B cell (primary cell): ENCODE measurements around the gene MUC6. TPM values are rescaled to one million over a fixed set of nuclear protein-coding genes. Genes with fewer than 3 reads are reported as not detected.

Experiments
- ATAC-seq: fragments of 200-7000 bp; cut with Tn5 transposase; one replicate; pipeline ENCODE4 v1.10.0; 2021; ENCODE audit warnings: low read depth, mild to moderate bottlenecking, moderate number of reproducible peaks, moderate library complexity
- CTCF ChIA-PET: fragments of 350-600 bp; sonication (Branson Sonifier 250); formaldehyde crosslinking; loops from one replicate; lab custom pipeline; 2021; ENCODE audit warnings: antibody characterized with exemption, inconsistent platforms; lab: Charles Lee
- POLR2A ChIA-PET: fragments of 350-600 bp; sonication (Branson Sonifier 250); formaldehyde crosslinking; loops from one replicate; lab custom pipeline; 2021; ENCODE audit warnings: antibody characterized with exemption; lab: Charles Lee
- DNase-seq: peaks from one replicate; pipeline ENCODE4 v3.0.0; 2013
- H2AFZ ChIP-seq: 2 replicates; pipeline ENCODE4 v1.6.1; 2012; ENCODE audit warnings: mild to moderate bottlenecking, low read depth, low read length; ENCODE audit not compliant: insufficient read depth, poor library complexity, severe bottlenecking
- H3K27ac ChIP-seq, 2 donors: 1 replicate in 1 of 2; 2 replicates in 1 of 2; pipeline ENCODE4 v1.5.1; 2012 to 2013; ENCODE audit warnings: low read length in 2 of 2, mild to moderate bottlenecking in 2 of 2, moderate library complexity in 1 of 2
- H3K27me3 ChIP-seq, 4 experiments: fragments of 200-600 bp in 1 of 4; sonication (generic) in 1 of 4; replicated peaks in 1 of 4; 1 replicate in 2 of 4; 2 replicates in 2 of 4; pipeline versions ENCODE4 v1.6.1 to v1.7.0; 2013 to 2016; ENCODE audit warnings: low read length in 3 of 4, mild to moderate bottlenecking in 2 of 4, mixed read lengths in 1 of 4, moderate library complexity in 1 of 4; ENCODE audit not compliant: insufficient read depth in 4 of 4, control insufficient read depth in 3 of 4; ENCODE audit errors: control extremely low read depth in 1 of 4
- H3K36me3 ChIP-seq, 2 experiments: replicated peaks in 1 of 2; 1 replicate in 1 of 2; 2 replicates in 1 of 2; pipeline versions ENCODE4 v1.6.1 to v1.7.1; 2013; ENCODE audit warnings: low read length in 1 of 2; ENCODE audit not compliant: insufficient read depth in 2 of 2, control insufficient read depth in 1 of 2; ENCODE audit errors: control extremely low read depth in 1 of 2, extremely low read depth in 1 of 2
- H3K4me1 ChIP-seq, 2 donors: fragments of 200-600 bp in 1 of 2; sonication (generic) in 1 of 2; 1 replicate in 1 of 2; 2 replicates in 1 of 2; pipeline versions ENCODE4 v1.5.1 to v1.6.1; 2013 to 2017; ENCODE audit warnings: low read length in 2 of 2; ENCODE audit not compliant: control insufficient read depth in 2 of 2, insufficient read depth in 2 of 2
- H3K4me2 ChIP-seq: replicated peaks from 2 replicates; pipeline ENCODE3; 2012; ENCODE audit warnings: mild to moderate bottlenecking, low read depth, low read length; ENCODE audit not compliant: poor library complexity, severe bottlenecking
- H3K4me3 ChIP-seq, 5 experiments: fragments of 200-600 bp in 1 of 5; sonication (generic) in 1 of 5; 1 replicate in 3 of 5; 2 replicates in 2 of 5; pipeline versions ENCODE4 v1.5.1 to v1.7.0; 2011 to 2016; ENCODE audit warnings: low read length in 4 of 5, mild to moderate bottlenecking in 4 of 5, low read depth in 2 of 5, control low read depth in 1 of 5, moderate library complexity in 1 of 5; ENCODE audit not compliant: insufficient read depth in 1 of 5; ENCODE audit errors: control extremely low read depth in 1 of 5, extremely low read depth in 1 of 5
- H3K79me2 ChIP-seq: fragments of 200-600 bp; sonication (generic); one replicate; pipeline ENCODE4 v1.6.0; 2016; ENCODE audit warnings: low read length; ENCODE audit not compliant: control insufficient read depth, insufficient read depth
- H3K9ac ChIP-seq: fragments of 200-600 bp; sonication (generic); 2 replicates; pipeline ENCODE4 v1.6.1; 2017; ENCODE audit warnings: mild to moderate bottlenecking, low read length, moderate library complexity
- H3K9me3 ChIP-seq, 3 donors: one replicate each; pipeline versions ENCODE4 v1.6.1 to v1.7.1; 2013; ENCODE audit warnings: low read length in 2 of 3; ENCODE audit not compliant: control insufficient read depth in 2 of 3, insufficient read depth in 1 of 3; ENCODE audit errors: control extremely low read depth in 1 of 3
- H4K20me1 ChIP-seq: 2 replicates; pipeline ENCODE4 v1.6.0; 2012; ENCODE audit warnings: mild to moderate bottlenecking, low read length; ENCODE audit not compliant: insufficient read depth, control insufficient read depth, poor library complexity, severe bottlenecking
- H3K27ac Mint-ChIP-seq: one replicate; pipeline ENCODE4 v1.8.0; 2021; ENCODE audit warnings: mixed read lengths
- H3K27me3 Mint-ChIP-seq: one replicate; pipeline ENCODE4 v1.8.0; 2021; ENCODE audit warnings: mixed read lengths
- H3K4me1 Mint-ChIP-seq: one replicate; pipeline ENCODE4 v1.8.0; 2021; ENCODE audit warnings: mixed read lengths
- H3K4me3 Mint-ChIP-seq: one replicate; pipeline ENCODE4 v1.8.0; 2021; ENCODE audit warnings: mixed read lengths
- H3K9me3 Mint-ChIP-seq: one replicate; pipeline ENCODE4 v1.8.0; 2022; ENCODE audit warnings: mixed read lengths; ENCODE audit not compliant: insufficient read depth
- EZH2 ChIP-seq: IDR thresholded peaks from 2 replicates; pipeline ENCODE4 v1.6.1; 2012; ENCODE audit warnings: borderline replicate concordance, low read depth, mild to moderate bottlenecking, moderate library complexity, low read length; ENCODE audit not compliant: insufficient read depth, poor library complexity, severe bottlenecking
- WGBS: methylation state at CpG from one replicate; pipeline ENCODE4 v1.1.5; 2013; ENCODE audit warnings: missing lambda C conversion rate; ENCODE audit not compliant: insufficient coverage; 5-methylcytosine and 5-hydroxymethylcytosine counted together
- intact Hi-C: fragments of 100-400 bp; cut with micrococcal nuclease; formaldehyde crosslinking; loops from one replicate; pipeline ENCODE4 v1.10.0; 2022
- polyA plus RNA-seq: library from polyadenylated mRNA; depleted of rRNA; stranded (reverse); fragments of >200 nt; gene quantifications from 2 replicates; pipeline ENCODE4 v1.2.3, GENCODE V29; 2012
- total RNA-seq, 2 donors: library from RNA; stranded (reverse); fragments of 120-200 nt in 1 of 2; gene quantifications; 1 replicate in 1 of 2; 2 replicates in 1 of 2; pipeline versions ENCODE4 v1.2.3 to v1.2.4, GENCODE V29; 2013 to 2022
- TF ChIP-seq, protein P1 (sequence below): fragments of 200-600 bp; IDR thresholded peaks from one replicate; pipeline ENCODE4 v1.8.0; 2022; ENCODE audit warnings: antibody characterized with exemption, mild to moderate bottlenecking

MUC6 gene
- total and polyA plus RNA-seq, 2 donors (not counting 1 experiment from before 2014, with no cell fraction given), result not detected

- Mint-ChIP-seq H3K27ac (no peak overlapping the region), H3K4me1 (no peaks in the 10 kb centered on the region), H3K9me3 (peaks cover 4% of the 10 kb centered on the region), H3K27me3 (no peaks in the 10 kb centered on the region), H3K4me3 (no peak overlapping the region)
- Histone ChIP-seq H4K20me1 (no peaks in the 10 kb centered on the region), H3K9me3 (peaks cover 0 to 2% (median 0%) of the 10 kb centered on the region in 3 donors), H3K4me2 (no peak overlapping the region), H3K4me1 (no peaks in the 10 kb centered on the region), H3K27ac (no peak overlapping the region), H2AFZ (no peak overlapping the region), H3K4me3 (no peak overlapping the region), H3K36me3 (peaks cover 0 to 7% of the 10 kb centered on the region in 2 experiments), H3K9ac (no peak overlapping the region), H3K79me2 (peaks cover 16% of the 10 kb centered on the region), H3K27me3 (no peaks in the 10 kb centered on the region)
- CTCF ChIA-PET, result no interaction called here
- POLR2A ChIA-PET, result no interaction called here
- WGBS, result 90% methylated on average over 20 of the region's 20 CpGs
- ATAC-seq, result no peak
- TF ChIP-seq, protein P1, sequence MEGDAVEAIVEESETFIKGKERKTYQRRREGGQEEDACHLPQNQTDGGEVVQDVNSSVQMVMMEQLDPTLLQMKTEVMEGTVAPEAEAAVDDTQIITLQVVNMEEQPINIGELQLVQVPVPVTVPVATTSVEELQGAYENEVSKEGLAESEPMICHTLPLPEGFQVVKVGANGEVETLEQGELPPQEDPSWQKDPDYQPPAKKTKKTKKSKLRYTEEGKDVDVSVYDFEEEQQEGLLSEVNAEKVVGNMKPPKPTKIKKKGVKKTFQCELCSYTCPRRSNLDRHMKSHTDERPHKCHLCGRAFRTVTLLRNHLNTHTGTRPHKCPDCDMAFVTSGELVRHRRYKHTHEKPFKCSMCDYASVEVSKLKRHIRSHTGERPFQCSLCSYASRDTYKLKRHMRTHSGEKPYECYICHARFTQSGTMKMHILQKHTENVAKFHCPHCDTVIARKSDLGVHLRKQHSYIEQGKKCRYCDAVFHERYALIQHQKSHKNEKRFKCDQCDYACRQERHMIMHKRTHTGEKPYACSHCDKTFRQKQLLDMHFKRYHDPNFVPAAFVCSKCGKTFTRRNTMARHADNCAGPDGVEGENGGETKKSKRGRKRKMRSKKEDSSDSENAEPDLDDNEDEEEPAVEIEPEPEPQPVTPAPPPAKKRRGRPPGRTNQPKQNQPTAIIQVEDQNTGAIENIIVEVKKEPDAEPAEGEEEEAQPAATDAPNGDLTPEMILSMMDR, result no peak
- TF ChIP-seq EZH2, result no peak
- DNase-seq, result no peak
- intact Hi-C loops, result no loop called here
Observed at GRCh38 chr11:1015826-1016545, 20.5 kb downstream of the MUC6 start.

DNA sequence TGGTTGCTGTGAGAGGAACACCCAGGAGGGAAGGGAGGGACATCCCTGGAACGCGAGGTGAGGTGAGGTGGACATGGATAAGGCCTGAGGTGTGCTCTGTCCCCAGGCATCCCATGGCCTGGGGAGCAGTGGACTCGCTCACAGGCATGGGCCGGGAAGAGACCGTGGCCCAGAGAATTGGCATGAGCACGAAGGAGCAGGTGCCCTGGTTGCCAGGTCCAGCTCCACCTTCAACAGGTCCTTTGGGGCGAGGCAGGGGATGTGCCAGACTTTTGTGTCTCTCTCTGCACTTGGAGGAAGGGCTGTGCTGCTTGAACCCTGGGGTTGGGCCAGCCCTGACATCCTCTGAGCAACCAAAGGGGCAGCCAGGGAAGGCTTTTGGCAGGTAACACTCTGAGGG lies 21.5 kb downstream of the MUC6 start:
- peaks cover 4% of the 10 kb centered on the region for H3K9me3 Mint-ChIP-seq
- Histone ChIP-seq H4K20me1 (no peaks in the 10 kb centered on the region), H3K4me3 (no peak overlapping the region), H3K36me3 (peaks cover 0 to 16% of the 10 kb centered on the region in 2 experiments), H3K27ac (no peak overlapping the region), H3K27me3 (no peaks in the 10 kb centered on the region), H3K4me2 (no peak overlapping the region), H3K79me2 (peaks cover 16% of the 10 kb centered on the region), H3K9me3 (peaks cover 0 to 2% (median 0%) of the 10 kb centered on the region in 3 donors), H2AFZ (no peak overlapping the region), H3K4me1 (no peaks in the 10 kb centered on the region), H3K9ac (no peak overlapping the region)
- H3K27ac Mint-ChIP-seq, result no peak overlapping the region
- TF ChIP-seq, protein P1, result no peak
- no peak for TF ChIP-seq EZH2
- no peak for DNase-seq
- no peak for ATAC-seq
- intact Hi-C loops, result no loop called here
- no peak overlapping the region for H3K4me3 Mint-ChIP-seq
- no peaks in the 10 kb centered on the region for H3K27me3 Mint-ChIP-seq
- ChIA-PET CTCF (no interaction called here), POLR2A (no interaction called here)
- WGBS, result 98% methylated on average over 7 of the region's 7 CpGs
- no peaks in the 10 kb centered on the region for H3K4me1 Mint-ChIP-seq
